22Rv1 (cell line): ENCODE measurements around the gene LRRC56.
A peak's percentile ranks its signal among the peaks of the same experiment; 100 is the strongest.

Experiments used
- H3K27ac ChIP-seq: fragments of 450-650 bp; 2 replicates; pipeline ENCODE4 v1.5.1; 2017
- CTCF ChIP-seq: fragments of 450-650 bp; IDR thresholded peaks from 2 replicates; pipeline ENCODE4 v1.5.1; 2017; ENCODE audit warnings: mild to moderate bottlenecking
- ZFX ChIP-seq: fragments of 450-650 bp; IDR thresholded peaks from 2 replicates; pipeline ENCODE4 v1.6.1; 2017; ENCODE audit warnings: antibody characterized with exemption, borderline replicate concordance

LRRC56 gene

DNA sequence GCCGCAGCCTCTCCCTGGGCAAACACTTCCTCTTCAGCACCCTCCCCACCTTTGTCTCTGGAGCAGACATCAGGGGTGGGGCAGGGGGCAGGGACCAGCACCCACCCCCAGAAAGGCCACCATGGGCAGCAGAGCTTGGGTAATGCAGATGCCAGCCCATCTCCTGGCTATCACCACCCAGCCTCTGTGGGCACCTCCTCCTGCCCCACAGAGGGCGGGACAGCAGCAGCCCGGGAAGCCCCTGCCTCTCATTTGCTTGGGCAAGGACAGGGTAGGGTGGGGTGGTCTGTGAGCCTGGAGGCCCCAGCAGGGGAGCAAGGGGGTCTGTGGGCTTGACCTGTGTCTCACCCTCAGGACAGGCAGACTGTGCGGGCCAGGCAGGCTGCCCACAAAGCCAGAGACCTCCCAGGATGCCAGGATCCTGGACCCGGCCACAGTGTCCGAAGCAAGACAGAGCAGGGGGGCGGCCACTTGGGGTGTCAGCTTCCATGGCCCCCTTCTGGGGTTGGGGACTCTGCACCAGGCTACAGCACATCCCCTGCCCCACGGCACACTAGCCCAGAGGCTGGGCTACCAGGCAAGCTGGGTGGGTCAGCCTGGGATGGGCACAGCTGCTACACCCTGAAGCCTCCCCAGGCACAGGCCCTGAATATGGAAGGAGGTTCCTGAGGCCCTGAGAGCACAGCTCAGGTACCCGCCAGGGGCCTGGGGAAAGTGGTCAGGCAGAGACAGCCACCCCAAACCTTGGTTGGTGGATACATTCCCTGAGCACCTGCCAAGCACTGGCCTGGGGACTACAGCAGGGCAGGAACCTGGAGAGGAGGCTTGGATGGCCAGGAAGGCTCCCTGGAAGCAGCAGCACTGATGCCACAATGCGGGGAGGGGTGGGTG is 34.8 kb upstream of the LRRC56 start:
- H3K27ac ChIP-seq, result no peak overlapping the region
- TF ChIP-seq ZFX, result no peak
- TF ChIP-seq CTCF, result no peak

DNA sequence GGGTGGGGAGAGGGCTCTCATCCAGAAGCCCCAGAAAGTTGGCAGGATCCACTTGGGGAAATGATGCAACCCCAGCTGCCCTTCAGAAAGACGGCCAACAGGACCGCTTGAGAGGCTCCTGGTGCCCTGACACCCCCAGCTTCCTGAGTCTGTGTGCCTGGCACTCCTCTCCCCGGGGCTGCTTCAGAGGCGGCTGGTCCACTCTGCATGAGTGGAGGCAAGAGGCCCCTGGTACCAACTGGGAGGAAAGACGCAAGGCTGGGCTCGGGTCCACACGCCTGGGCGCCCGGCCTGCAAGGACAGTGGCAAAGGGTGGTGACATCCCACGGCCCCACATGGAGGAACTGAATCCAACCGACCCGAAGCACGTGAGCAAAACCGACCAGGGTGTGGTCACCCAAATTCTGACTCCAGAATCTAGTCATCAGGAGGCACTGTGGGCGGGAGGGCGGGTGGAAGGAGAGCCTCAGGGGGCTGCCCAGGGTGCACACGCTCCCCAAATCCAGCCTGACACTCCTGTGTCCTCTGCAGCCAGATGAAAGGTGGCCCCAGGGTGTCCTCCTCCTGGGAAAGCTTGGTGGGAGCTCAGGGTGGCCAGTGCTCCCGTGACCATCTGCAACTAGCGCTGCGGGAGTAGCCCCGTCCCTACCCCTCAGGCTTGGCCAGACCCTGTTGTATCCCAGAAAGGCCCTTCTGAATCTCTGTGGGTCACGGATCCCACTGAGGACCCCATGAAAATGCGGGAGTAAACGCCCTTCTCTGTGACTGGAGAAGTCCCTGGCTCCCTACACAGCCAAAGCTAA is 33.9 kb upstream of the LRRC56 start:
- TF ChIP-seq ZFX, result no peak
- no peak for TF ChIP-seq CTCF
- no peak overlapping the region for H3K27ac ChIP-seq

DNA sequence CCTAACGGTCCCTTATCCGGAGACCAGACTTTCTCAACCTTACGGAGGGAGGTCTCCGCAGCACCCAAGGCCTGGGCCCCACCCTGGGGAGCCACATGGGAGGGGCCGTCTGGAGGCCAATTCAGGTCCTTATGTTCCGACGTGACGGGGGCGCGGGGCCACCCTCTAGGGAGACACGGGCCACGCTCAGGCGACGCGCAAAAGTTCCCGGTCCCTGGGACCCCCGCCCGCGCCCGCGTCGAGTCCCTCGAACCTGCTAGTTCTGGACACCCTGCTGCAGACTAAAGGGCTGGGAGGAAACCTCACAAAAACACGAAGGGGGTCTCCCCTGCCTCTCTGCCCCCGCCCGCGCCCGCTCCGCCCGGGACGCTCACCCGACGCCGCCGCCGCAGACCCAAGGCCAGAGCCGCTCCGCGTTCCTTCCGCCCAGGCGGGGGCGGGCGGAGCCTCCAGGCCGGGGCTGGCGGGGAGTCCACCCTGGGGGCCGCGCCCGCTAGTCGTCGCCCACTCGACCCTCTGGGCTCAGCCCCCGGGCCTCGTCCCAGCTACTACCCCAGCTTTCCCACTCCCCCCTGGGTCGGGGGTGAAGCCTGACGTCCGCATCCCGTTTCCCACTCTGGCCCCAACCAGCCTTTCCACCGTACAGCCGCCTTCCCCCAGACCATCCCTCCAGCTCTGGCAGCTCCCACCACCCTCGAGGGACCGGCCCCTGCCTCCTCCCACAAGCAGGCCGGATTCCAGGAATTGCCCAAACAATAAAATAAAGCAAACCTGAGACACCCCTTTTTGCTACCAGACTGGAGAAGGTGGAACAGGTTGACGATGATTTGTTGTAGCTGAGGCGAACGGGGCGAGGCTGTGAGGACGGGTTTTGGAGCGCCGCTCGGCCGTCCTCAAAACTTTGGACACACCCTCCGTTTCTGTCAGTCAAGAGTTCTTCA is 33.0 kb upstream of the LRRC56 start:
- TF ChIP-seq ZFX (no peak), CTCF (no peak)
- H3K27ac ChIP-seq, result peak overlapping the region; percentile 98; the same call in 1 of the 2 replicates

DNA sequence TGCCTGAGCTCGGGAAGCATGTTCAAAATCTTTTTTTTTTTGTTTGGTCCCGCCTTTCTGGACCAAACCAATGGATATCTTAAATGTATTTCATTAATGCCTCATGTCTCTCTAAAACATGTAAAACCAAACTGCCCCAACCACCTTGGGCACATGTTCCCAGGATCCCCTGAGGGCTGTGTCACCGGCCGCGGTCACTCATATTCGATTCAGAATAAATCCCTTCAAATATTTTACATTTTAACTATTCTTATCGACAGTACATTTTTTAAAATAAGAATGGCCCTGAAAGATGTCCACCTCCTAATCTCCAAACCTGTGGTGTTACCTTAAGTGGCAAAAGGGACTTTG is 32.4 kb upstream of the LRRC56 start:
- peak overlapping the region; percentile 98 for H3K27ac ChIP-seq
- TF ChIP-seq CTCF (no peak), ZFX (no peak)

GRCh38 chr11:506238-506994 is 30.9 kb upstream of the LRRC56 start:
- peak overlapping the region; percentile 98 for H3K27ac ChIP-seq
- peak; percentile 14; the same call in 1 of the 2 replicates for TF ChIP-seq CTCF
- TF ChIP-seq ZFX, result no peak

- no peak for TF ChIP-seq CTCF
- peak within 1 kb of the TSS; percentile 98 for H3K27ac ChIP-seq
Measured at GRCh38 chr11:506995-507726, 30.2 kb upstream of the LRRC56 start, which contains the start of gene RNH1. RNH1 (minus strand) TSS chr11:507242; CDS start chr11:502162, 5,080 bp downstream.
